NCI-H748 (cell line): Measurements from ENCODE around the gene FYCO1.
A peak's percentile ranks its signal among the peaks of the same experiment; 100 is the strongest.

ENCODE experiments used
- DNase-seq: peaks from one replicate; lab custom pipeline; 2025; ENCODE audit not compliant: unreplicated experiment; lab: John Stamatoyannopoulos, UW

FYCO1 gene

GRCh38 chr3:45917146-45917898, 78.3 kb downstream of the FYCO1 start:
- peak; percentile 33 for DNase-seq

- DNase-seq, result no peak
These were observed 79.9 kb downstream of the FYCO1 start for GRCh38 chr3:45915518-45916231.

GRCh38 chr3:45915059-45915439, 80.6 kb downstream of the FYCO1 start:
- no peak for DNase-seq

GRCh38 chr3:45914362-45915058, 81.1 kb downstream of the FYCO1 start:
- no peak for DNase-seq

- no peak for DNase-seq
These were observed 83.2 kb downstream of the FYCO1 start for GRCh38 chr3:45912435-45912834.

GRCh38 chr3:45911511-45912226, 84.0 kb downstream of the FYCO1 start:
- no peak for DNase-seq

- DNase-seq, result no peak
These were observed 84.7 kb downstream of the FYCO1 start for GRCh38 chr3:45910892-45911291.

GRCh38 chr3:45909542-45909941, 86.1 kb downstream of the FYCO1 start:
- DNase-seq, result no peak

GRCh38 chr3:45908761-45909160, 86.9 kb downstream of the FYCO1 start:
- DNase-seq, result no peak

- no peak for DNase-seq
These were observed 87.6 kb downstream of the FYCO1 start for GRCh38 chr3:45907769-45908705.

GRCh38 chr3:45906681-45907407, 88.8 kb downstream of the FYCO1 start:
- DNase-seq, result peak; percentile 2

- DNase-seq, result no peak
These were observed 89.9 kb downstream of the FYCO1 start for GRCh38 chr3:45905755-45906154.

GRCh38 chr3:45904931-45905330, 90.7 kb downstream of the FYCO1 start:
- DNase-seq, result no peak

GRCh38 chr3:45896956-45897355, 98.7 kb downstream of the FYCO1 start:
- no peak for DNase-seq

GRCh38 chr3:45895686-45896468, 99.7 kb downstream of the FYCO1 start:
- DNase-seq, result peak; percentile 11

- DNase-seq, result no peak
These were observed 101.6 kb downstream of the FYCO1 start for GRCh38 chr3:45894015-45894414.

GRCh38 chr3:45892161-45892560, 103.5 kb downstream of the FYCO1 start:
- no peak for DNase-seq

GRCh38 chr3:45890405-45890804, 105.2 kb downstream of the FYCO1 start:
- peak; percentile 20 for DNase-seq

- no peak for DNase-seq
These were observed 106.3 kb downstream of the FYCO1 start for GRCh38 chr3:45889337-45889736.
